Lower leg skin (tissue), 4 donors: ENCODE data around the gene STAT5A. TPM values are rescaled to one million over a fixed set of nuclear protein-coding genes. Genes with fewer than 3 reads are reported as not detected.

Source experiments
- DNase-seq, 2 donors: peaks; one replicate each; pipeline ENCODE4 v3.0.0-alpha.2; 2019; ENCODE audit warnings: low spot score in 2 of 2
- H3K4me3 ChIP-seq: fragments of 200-600 bp; sonication (generic); 2 replicates; pipeline ENCODE4 v1.5.1; 2017; ENCODE audit warnings: mild to moderate bottlenecking, low read depth; ENCODE audit not compliant: poor library complexity, severe bottlenecking
- POLR2A ChIP-seq, 2 donors: fragments of 450-650 bp; IDR thresholded peaks; one replicate each; pipeline ENCODE4 v1.6.1; 2016 to 2017; ENCODE audit warnings: antibody characterized with exemption in 2 of 2, mild to moderate bottlenecking in 1 of 2, moderate library complexity in 1 of 2
- WGBS, 2 donors: methylation state at CpG; one replicate each; pipeline ENCODE4 v1.1.5; 2018; 5-methylcytosine and 5-hydroxymethylcytosine counted together
- intact Hi-C: fragments of 100-400 bp; cut with DNase I; formaldehyde crosslinking; loops from one replicate; pipeline ENCODE4 v1.15.0; 2023; ENCODE audit warnings: low total_unique reads
- total RNA-seq, 4 donors: library from RNA; depleted of rRNA; stranded (reverse); fragments of >200 nt; gene quantifications; one replicate each; pipeline ENCODE4 v1.1.0, GENCODE V29; 2016
- TF ChIP-seq, protein P1 (sequence below), 3 donors: fragments of 450-650 bp; IDR thresholded peaks; one replicate each; pipeline ENCODE4 v1.5.1; 2016; ENCODE audit warnings: antibody characterized with exemption in 3 of 3, mild to moderate bottlenecking in 3 of 3, moderate library complexity in 2 of 3

Gene STAT5A
- total RNA-seq, 4 donors from 2014 or later: 25.1 to 60.9 (median 48.0) TPM

DNA sequence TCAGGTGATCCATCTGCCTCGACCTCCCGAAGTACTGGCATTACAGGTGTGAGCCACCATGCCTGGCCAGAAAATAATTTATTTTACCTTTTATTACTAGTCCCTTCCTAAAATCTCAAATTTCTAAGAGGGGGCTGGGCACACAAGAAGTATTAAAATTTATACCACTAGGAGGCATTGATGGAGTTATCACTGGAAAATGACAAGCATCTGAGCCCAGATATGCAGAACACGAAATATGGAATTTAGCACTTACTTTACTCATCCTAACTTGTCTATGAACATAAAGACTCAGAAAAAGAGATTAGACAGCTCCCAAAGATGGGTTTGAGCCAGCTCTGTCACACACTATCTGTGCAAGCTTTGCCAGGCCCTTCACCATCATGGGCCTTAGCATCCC lies 46.4 kb downstream of the STAT5A start:
- intact Hi-C loops: no loop called here
- TF ChIP-seq POLR2A (IDR thresholded peaks at IDR 0.05): no peak
- TF ChIP-seq, protein P1, sequence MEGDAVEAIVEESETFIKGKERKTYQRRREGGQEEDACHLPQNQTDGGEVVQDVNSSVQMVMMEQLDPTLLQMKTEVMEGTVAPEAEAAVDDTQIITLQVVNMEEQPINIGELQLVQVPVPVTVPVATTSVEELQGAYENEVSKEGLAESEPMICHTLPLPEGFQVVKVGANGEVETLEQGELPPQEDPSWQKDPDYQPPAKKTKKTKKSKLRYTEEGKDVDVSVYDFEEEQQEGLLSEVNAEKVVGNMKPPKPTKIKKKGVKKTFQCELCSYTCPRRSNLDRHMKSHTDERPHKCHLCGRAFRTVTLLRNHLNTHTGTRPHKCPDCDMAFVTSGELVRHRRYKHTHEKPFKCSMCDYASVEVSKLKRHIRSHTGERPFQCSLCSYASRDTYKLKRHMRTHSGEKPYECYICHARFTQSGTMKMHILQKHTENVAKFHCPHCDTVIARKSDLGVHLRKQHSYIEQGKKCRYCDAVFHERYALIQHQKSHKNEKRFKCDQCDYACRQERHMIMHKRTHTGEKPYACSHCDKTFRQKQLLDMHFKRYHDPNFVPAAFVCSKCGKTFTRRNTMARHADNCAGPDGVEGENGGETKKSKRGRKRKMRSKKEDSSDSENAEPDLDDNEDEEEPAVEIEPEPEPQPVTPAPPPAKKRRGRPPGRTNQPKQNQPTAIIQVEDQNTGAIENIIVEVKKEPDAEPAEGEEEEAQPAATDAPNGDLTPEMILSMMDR (IDR thresholded peaks at IDR 0.05): no peak
- no peak overlapping the region for H3K4me3 ChIP-seq
- WGBS, 2 donors: 80 to 82% methylated on average over 3 of the region's 3 CpGs
- no peak for DNase-seq

DNA sequence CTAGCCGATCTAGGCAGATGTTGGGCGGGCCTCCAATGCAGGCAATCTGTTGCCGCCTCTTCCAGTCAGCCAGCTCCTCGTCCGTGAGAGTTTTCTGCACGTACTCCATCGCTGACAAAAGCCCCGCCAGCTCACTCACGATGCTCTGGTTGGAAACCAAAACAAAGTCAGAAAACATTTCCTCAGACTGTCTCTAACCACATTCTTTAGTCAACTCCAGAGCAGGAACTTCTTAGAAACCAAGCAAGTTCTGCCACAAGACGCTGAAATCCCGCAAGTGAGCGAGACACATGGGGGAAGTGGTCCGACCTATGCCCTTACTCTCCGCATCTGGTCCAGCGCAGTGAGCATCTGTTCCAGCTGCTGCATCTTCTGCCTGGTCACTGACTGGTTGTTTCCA lies 49.1 kb downstream of the STAT5A start:
- DNase-seq: no peak
- intact Hi-C loops: no loop called here
- H3K4me3 ChIP-seq: no peak overlapping the region
- TF ChIP-seq, protein P1 (IDR thresholded peaks at IDR 0.05): no peak
- no peak for TF ChIP-seq POLR2A (IDR thresholded peaks at IDR 0.05)
- 57 to 60% methylated on average over 15 of the region's 15 CpGs for WGBS, 2 donors

DNA sequence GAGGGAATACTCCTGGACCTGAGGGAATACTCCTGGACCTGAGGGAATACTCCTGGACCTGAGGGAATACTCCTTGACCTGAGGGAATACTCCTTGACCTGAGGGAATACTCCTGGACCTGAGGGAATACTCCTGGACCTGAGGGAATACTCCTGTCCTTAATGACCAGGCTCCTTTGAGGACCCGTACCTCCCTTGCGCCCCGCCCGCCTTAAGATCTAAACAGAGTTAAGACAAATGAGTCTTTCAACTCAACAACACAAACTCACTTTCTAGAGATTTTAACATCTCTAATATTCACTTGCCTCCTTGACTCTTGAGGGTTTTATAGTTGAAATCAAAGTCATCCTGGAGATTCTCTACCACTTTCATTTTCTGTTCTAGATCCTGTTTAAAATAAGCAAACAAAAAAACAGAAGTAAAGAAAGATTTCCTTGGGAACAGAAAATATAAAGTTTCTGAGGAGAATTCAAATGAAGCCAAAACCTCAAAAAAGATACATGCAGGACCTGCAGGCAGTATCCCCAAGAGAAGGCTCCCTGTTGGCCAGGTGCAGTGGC lies 50.2 kb downstream of the STAT5A start:
- no peak for DNase-seq
- TF ChIP-seq POLR2A (IDR thresholded peaks at IDR 0.05): no peak
- no peak overlapping the region for H3K4me3 ChIP-seq
- intact Hi-C loops: no loop called here
- 87 to 92% methylated on average over 4 of the region's 4 CpGs for WGBS, 2 donors

DNA sequence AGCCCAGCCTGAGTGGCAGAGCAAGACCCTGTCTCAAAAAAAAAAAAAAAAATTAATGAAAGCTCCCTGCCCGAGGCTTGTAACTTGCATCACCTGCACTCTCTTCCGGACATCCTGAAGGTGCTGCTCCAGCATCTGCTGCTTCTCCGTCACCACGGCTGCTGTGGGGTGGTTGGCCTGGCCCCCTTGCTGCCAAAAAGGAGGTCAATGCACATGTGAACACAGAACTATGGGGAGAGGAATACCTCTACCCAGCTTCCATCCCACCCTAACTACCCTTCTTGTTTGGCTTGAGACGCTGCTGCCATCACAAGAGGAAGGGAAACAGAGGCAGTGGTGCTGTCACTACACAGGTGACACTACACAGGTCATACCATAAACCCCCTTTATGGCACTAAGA lies 50.9 kb downstream of the STAT5A start:
- TF ChIP-seq, protein P1 (IDR thresholded peaks at IDR 0.05): no peak
- no peak for TF ChIP-seq POLR2A (IDR thresholded peaks at IDR 0.05)
- no peak overlapping the region for H3K4me3 ChIP-seq
- intact Hi-C loops: no loop called here
- DNase-seq: no peak
- WGBS, 2 donors: 93 to 94% methylated on average over 5 of the region's 5 CpGs

DNA sequence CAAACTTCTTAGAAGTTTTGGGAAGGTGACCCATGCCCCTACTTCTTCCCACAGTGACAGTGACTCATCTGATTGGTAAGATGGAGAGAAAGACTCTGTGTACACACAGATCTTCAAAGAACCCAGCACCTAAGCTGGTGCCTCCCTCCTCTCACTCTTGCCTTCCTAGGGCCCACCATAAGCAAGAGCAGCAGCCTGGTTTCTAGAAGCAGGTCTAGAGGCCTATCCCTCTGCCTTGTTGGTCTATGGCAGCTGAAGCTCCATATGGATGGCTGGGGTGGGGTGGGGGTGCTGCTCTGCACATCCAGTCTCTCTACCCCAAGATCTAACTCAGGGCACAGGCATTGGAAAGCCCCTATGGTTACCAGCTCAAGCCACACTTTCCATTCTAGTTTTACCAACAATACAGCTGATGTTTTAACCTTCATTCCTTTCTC lies 52.4 kb downstream of the STAT5A start:
- intact Hi-C loops: no loop called here
- no peak for DNase-seq
- TF ChIP-seq, protein P1 (IDR thresholded peaks at IDR 0.05): no peak
- no peak for TF ChIP-seq POLR2A (IDR thresholded peaks at IDR 0.05)
- H3K4me3 ChIP-seq: no peak overlapping the region

DNA sequence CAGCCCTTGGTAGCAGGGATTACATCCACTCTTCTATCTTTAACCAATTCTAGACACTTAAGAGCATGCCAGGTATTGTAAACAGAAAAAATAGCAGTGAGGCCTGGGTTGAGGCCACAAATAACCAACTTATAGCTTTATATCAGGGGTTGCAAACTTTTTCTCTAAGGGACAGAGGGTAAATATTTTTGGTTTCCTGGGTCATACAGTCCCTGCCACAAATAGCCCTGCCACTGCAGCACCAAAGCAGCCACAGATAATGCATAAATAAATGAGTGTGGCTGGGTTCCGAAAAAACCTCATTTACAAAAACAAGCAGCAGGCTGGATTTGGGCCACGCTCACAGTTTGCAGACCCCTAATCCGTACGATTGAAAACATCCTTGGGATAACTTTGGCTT lies 53.3 kb downstream of the STAT5A start:
- intact Hi-C loops: no loop called here
- no peak overlapping the region for H3K4me3 ChIP-seq
- no peak for TF ChIP-seq POLR2A (IDR thresholded peaks at IDR 0.05)
- TF ChIP-seq, protein P1 (IDR thresholded peaks at IDR 0.05): no peak
- no peak for DNase-seq
- 88 to 93% methylated on average over 4 of the region's 4 CpGs for WGBS, 2 donors
